OCI-M2 (cell line): Measurements from ENCODE around the gene REXO5.

ENCODE experiments used
- DNase-seq: peaks from one replicate; lab custom pipeline; 2025; ENCODE audit not compliant: unreplicated experiment; lab: John Stamatoyannopoulos, UW

The REXO5 gene

DNA sequence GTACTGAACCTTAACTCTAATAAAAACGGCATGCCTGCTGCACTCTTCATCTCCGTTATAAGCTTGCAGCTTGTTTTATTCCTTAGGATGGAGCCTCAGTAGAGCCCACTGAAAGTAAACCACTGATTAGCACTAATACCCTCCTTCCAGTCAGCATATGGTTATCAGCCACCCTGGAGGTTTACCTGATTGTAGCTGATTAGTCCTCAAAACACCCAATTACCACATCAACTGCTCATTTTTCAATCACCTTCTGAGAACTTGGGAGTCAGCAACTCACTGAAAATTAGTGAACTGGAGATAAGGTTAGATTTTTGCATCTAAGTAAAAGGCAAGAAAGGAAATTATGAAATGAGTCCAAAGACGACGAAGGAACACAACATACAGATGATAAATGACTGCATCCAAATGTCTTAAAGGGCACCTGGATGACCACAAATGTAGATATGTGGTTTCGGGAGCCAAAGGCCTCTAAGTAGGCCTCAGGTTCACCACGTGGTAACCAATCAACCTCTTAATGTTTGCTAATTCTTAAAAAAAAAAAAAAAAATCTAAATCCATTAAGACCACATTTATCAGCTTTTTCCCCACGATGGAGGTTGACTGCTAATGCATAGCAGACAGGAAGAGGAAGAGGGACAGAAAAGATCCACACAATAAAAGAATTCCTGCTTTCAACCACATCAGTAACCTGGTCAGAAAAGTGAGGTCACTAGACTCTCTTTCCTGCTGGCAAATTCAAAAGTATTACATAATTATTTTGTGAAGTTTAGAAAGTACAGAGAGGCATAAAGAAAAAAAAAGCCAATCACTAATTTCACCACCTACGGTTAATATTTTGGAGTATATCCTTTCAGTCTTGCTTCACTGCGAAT lies 65.9 kb downstream of the REXO5 start:
- DNase-seq: no peak

DNA sequence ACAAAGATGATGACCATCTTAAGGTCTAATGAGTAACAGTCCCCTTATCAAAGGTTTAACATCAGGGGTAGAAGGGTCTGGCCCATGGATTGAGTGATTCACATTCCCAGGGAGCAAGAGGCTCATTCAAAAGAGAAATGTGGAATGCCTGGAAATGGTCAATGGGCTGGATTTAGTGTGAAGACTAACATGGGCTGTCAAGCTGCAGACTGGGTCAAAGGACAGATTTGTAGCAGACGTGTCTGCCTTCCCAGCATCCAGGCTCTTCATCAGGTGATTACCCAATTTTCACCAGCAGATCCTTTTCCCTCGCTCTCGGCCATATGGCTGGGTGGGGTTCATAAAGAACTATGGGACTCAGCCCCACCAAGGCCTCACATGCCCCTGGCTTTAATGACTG lies 67.0 kb downstream of the REXO5 start:
- no peak for DNase-seq

DNA sequence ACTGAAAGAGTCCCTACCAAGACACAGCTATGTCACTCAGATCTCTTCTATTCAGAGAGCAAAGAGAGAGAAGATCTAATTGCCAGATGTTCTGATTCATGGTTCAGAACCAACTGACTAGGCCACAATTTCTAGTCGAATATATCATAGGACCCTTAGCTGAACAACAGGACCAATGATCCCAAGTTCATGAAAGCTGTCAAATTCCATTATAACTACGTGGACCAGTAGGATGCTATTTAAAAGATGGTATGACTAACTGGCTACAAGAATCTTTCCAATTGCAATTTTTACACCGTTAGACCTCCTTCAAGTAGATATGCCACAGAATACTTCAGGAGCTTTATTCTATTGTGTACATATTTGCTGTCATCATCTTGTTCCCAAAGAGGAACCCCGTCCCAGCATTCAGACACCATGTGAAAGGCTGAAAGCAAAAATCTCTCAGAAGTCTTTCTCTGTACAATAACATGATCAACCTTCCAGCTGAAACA lies 67.8 kb downstream of the REXO5 start:
- no peak for DNase-seq

DNA sequence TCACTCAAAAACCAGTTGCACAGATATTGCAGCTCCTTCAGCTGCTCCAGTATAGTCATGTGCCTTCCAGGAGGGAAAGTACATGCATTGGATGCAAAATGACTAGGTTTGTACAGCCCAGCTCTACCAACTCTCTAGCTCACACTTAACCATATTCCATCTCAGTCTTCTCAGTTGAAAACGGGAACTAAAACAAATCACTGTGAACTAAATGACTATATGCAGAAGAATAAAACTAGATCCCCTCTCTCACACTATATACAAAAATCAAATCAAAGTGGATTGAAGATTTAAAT lies 69.0 kb downstream of the REXO5 start:
- DNase-seq: no peak

DNA sequence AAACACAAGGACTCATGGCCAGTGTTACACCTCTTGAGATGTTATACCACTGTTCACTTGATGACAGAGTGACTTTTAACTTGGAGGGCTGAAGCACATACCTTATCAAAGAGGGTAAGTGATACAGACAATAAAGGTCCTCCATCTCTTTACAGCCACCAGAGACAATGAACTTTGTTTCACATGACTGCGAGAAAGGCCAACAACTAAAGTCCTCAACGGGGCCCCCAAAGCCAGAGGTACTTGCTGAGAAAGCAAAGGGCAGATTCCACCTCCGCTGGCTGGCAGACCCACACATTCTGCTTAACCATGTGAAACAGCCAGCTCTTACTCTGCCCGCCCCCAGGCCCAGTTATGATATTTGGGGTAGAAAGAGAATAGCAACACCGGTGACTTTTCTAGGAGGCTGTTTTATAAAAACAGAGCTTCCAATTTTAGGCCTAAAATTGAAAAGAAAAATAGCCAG lies 72.4 kb downstream of the REXO5 start:
- DNase-seq: no peak

- DNase-seq: no peak
These were observed 73.1 kb downstream of the REXO5 start for GRCh38 chr16:20879175-20880040.

DNA sequence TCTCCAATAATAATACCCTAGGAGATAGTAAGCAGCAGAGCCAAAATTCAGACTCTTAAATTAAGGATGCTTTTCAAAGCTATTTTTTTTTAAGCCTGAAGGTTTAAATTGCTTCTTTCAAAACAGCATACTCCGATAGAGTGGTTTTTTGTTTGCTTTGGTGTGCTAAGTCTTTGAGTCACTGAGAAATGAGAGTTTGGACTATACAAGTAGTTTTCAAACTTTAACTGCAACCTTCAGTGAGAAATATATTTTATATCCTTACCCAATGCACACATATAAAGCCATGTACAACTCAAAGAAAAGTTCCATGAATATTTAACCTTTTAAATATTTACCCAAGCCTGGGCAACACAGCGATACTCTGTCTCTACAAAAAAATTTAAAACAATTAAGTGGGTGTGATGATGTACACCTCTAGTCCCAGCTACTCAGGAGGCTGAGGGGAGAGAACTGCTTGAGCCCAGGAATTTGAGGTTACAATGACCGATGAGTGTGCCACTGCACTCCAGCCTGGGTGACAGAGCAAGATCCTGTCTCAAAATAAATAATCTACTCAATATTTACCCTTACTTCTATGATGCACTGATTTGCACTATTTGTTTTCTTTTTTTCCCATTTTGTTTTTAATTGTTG lies 74.7 kb downstream of the REXO5 start:
- DNase-seq: no peak

DNA sequence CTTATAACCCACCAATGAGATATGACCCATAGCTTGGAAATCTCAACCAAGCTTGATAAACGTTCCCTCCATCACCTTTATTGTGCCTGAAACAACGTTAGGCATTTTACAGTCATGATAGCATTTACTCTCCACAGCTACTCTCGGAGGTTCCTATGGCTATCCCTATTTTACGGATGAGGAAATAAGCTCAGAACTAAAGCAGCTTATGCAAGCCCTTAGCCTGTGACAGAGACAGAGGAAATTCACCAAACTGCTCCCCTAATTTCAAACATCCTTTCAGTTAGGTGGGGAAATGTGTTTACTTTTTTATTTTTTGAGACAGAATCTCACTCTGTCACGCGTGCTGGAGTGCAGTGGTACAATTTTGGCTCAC lies 75.2 kb downstream of the REXO5 start:
- DNase-seq: no peak

GRCh38 chr16:20883554-20884239 lies 77.4 kb downstream of the REXO5 start:
- DNase-seq: no peak

GRCh38 chr16:20884240-20884556 lies 77.9 kb downstream of the REXO5 start:
- DNase-seq: no peak

GRCh38 chr16:20886320-20886719 lies 80.0 kb downstream of the REXO5 start:
- no peak for DNase-seq

- DNase-seq: no peak
These were observed 80.9 kb downstream of the REXO5 start for GRCh38 chr16:20887207-20887606.

- no peak for DNase-seq
These were observed 83.4 kb downstream of the REXO5 start for GRCh38 chr16:20889625-20890275.

- no peak for DNase-seq
These were observed 88.1 kb downstream of the REXO5 start for GRCh38 chr16:20894388-20894787.

GRCh38 chr16:20897253-20897897 lies 91.0 kb downstream of the REXO5 start:
- no peak for DNase-seq

DNA sequence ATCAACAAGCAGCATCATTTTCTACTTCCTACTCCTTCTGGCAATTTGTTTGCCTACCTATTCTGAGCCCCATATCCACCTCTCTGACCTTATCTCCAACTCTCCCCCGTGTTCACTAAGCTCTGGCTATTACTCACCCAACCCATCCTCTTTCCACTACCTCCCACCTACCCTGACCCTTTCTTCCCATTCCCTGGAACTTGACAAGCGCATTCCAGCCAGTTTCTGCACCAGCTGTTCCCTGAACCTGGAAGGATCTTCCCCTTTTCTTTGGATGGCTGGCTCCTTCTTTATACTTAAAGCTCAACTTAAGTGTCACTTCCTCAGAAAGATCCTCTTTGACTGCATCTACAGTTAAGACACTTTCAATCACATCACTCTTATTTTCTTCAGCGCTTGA lies 91.6 kb downstream of the REXO5 start:
- no peak for DNase-seq

DNA sequence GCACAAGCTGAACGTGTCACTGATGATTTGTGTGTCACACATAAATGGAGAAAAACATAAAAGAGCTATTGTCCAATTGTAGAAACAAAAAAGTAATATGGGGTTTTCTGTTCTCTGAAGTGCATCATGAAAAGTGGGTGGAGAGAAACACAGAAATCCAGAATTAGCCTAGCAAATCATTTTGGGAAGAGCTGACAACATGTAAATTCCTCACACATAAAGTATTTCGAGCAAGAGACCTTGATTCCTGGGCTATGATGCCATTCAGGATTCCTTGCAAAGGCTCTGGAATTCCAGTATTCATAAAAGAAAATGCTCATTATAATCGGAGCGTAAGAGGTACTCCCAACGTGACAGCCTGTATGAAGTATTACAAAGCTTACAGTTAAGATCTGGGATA lies 92.7 kb downstream of the REXO5 start:
- DNase-seq: no peak
